ENCODE results near the gene FAM151A.

The FAM151A gene

GRCh38 chr1:54604051-54604450 is 19.3 kb downstream of the FAM151A start:
- no peaks in the 10 kb centered on the region for H3K9me3 ChIP-seq (ENCODE audit: control insufficient read depth, low read length)
- no peak overlapping the region for H3K4me3 ChIP-seq (ENCODE audit: low read depth, low read length)
- no peak overlapping the region for H3K9ac ChIP-seq
- H3K4me2 ChIP-seq (ENCODE audit: low read length), result no peak overlapping the region
- no peak for TF ChIP-seq CTCF (IDR thresholded peaks at IDR 0.05)
- H3K4me1 ChIP-seq, result no peaks in the 10 kb centered on the region
- H3K27me3 ChIP-seq (ENCODE audit: control insufficient read depth, insufficient read depth, low read length), result no peaks in the 10 kb centered on the region
- no peaks in the 10 kb centered on the region for H3K36me3 ChIP-seq (ENCODE audit: control insufficient read depth, insufficient read depth, low read length)
- no peak overlapping the region for H3K27ac ChIP-seq
- H3K79me2 ChIP-seq, result no peaks in the 10 kb centered on the region
- no peak overlapping the region for H2AFZ ChIP-seq

- Histone ChIP-seq H3K4me1 (no peaks in the 10 kb centered on the region), H3K4me2 (ENCODE audit: low read length) (no peak overlapping the region), H3K27ac (no peak overlapping the region), H3K9ac (no peak overlapping the region), H3K79me2 (no peaks in the 10 kb centered on the region), H3K27me3 (ENCODE audit: control insufficient read depth, insufficient read depth, low read length) (no peaks in the 10 kb centered on the region), H3K9me3 (ENCODE audit: control insufficient read depth, low read length) (no peaks in the 10 kb centered on the region), H3K36me3 (ENCODE audit: control insufficient read depth, insufficient read depth, low read length) (no peaks in the 10 kb centered on the region), H3K4me3 (ENCODE audit: low read depth, low read length) (no peak overlapping the region), H2AFZ (no peak overlapping the region)
- no peak for TF ChIP-seq CTCF (IDR thresholded peaks at IDR 0.05)
These were observed 20.1 kb downstream of the FAM151A start for GRCh38 chr1:54603241-54603640.

GRCh38 chr1:54602554-54602953 is 20.8 kb downstream of the FAM151A start:
- H3K36me3 ChIP-seq (ENCODE audit: control insufficient read depth, insufficient read depth, low read length), result no peaks in the 10 kb centered on the region
- H2AFZ ChIP-seq, result no peak overlapping the region
- no peaks in the 10 kb centered on the region for H3K79me2 ChIP-seq

GRCh38 chr1:54601730-54602129 is 21.6 kb downstream of the FAM151A start:
- Histone ChIP-seq H3K4me3 (ENCODE audit: low read depth, low read length) (no peak overlapping the region), H3K4me2 (ENCODE audit: low read length) (no peak overlapping the region), H3K9me3 (ENCODE audit: control insufficient read depth, low read length) (no peaks in the 10 kb centered on the region), H3K4me1 (no peaks in the 10 kb centered on the region), H2AFZ (no peak overlapping the region), H3K79me2 (no peaks in the 10 kb centered on the region), H3K9ac (no peak overlapping the region), H3K27me3 (ENCODE audit: control insufficient read depth, insufficient read depth, low read length) (no peaks in the 10 kb centered on the region), H3K36me3 (ENCODE audit: control insufficient read depth, insufficient read depth, low read length) (no peaks in the 10 kb centered on the region), H3K27ac (no peak overlapping the region)
- TF ChIP-seq CTCF (IDR thresholded peaks at IDR 0.05), result no peak

More at GRCh38 chr1:54602554-54602953, 20.8 kb downstream of the FAM151A start:
- H3K9me3 ChIP-seq (ENCODE audit: control insufficient read depth, low read length), result no peaks in the 10 kb centered on the region
- no peak overlapping the region for H3K4me3 ChIP-seq (ENCODE audit: low read depth, low read length)
- no peaks in the 10 kb centered on the region for H3K4me1 ChIP-seq
- H3K4me2 ChIP-seq (ENCODE audit: low read length), result no peak overlapping the region
- no peaks in the 10 kb centered on the region for H3K27me3 ChIP-seq (ENCODE audit: control insufficient read depth, insufficient read depth, low read length)
- TF ChIP-seq CTCF (IDR thresholded peaks at IDR 0.05), result no peak
- H3K27ac ChIP-seq, result no peak overlapping the region
- H3K9ac ChIP-seq, result no peak overlapping the region

- Histone ChIP-seq H3K9ac (no peak overlapping the region), H3K9me3 (ENCODE audit: control insufficient read depth, low read length) (no peaks in the 10 kb centered on the region), H3K4me3 (ENCODE audit: low read depth, low read length) (no peak overlapping the region), H3K27ac (no peak overlapping the region), H3K4me2 (ENCODE audit: low read length) (no peak overlapping the region), H2AFZ (no peak overlapping the region), H3K79me2 (no peaks in the 10 kb centered on the region), H3K27me3 (ENCODE audit: control insufficient read depth, insufficient read depth, low read length) (no peaks in the 10 kb centered on the region), H3K36me3 (ENCODE audit: control insufficient read depth, insufficient read depth, low read length) (no peaks in the 10 kb centered on the region), H3K4me1 (no peaks in the 10 kb centered on the region)
- TF ChIP-seq CTCF (IDR thresholded peaks at IDR 0.05), result no peak
These were observed 22.2 kb downstream of the FAM151A start for GRCh38 chr1:54600947-54601721.

All from parathyroid adenoma (tissue), 2 donors.